Measurements from ENCODE around the gene MAGIX.

MAGIX gene

DNA sequence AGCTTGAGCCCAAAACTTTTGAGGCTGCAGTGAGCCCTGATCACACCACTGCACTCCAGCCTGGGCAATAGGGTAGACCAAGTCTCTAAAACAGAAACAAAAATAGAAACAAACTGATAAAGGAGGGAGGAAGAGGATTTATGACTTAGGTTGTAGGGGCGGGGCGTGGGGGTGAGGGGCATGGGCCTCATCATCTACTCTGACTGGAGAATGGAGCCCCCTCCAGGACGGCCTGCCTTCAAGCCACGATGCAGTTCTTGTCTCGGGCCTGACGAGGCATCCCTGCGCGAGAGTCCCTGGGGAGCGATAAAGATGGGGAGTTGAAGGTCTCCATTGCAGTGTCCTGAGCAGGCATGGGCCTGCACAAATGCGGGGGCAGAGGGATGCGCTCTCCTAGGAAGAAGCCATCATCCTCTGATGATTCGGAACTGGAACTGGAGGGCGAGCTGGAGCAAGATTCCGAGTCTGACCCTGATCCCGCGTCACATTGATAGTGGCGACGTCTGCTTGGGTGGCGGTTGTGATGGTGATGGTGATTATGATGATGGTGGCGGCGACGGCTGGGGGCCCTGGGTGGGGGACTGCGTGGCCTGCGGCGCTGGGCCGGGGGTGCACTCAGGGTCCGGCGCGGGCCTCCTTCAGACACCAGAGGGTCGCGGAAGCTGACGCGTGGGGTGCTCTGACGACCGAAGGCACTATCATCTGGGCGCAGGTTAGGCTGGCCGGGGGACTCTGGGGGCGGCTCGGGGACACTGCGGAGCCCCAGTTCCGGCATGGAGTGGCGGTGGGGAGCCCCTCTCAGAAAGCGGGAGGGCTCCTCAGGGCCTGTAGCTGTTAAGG, 13.1 kb downstream of the MAGIX start:
- no peak overlapping the region for H3K4me2 ChIP-seq (ENCODE audit: low read length)
- H3K9me2 ChIP-seq (ENCODE audit: low read depth, low read length) = no peaks in the 10 kb centered on the region
- TF ChIP-seq, protein P1, sequence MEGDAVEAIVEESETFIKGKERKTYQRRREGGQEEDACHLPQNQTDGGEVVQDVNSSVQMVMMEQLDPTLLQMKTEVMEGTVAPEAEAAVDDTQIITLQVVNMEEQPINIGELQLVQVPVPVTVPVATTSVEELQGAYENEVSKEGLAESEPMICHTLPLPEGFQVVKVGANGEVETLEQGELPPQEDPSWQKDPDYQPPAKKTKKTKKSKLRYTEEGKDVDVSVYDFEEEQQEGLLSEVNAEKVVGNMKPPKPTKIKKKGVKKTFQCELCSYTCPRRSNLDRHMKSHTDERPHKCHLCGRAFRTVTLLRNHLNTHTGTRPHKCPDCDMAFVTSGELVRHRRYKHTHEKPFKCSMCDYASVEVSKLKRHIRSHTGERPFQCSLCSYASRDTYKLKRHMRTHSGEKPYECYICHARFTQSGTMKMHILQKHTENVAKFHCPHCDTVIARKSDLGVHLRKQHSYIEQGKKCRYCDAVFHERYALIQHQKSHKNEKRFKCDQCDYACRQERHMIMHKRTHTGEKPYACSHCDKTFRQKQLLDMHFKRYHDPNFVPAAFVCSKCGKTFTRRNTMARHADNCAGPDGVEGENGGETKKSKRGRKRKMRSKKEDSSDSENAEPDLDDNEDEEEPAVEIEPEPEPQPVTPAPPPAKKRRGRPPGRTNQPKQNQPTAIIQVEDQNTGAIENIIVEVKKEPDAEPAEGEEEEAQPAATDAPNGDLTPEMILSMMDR (IDR thresholded peaks at IDR 0.05; ENCODE audit: low read length) = no peak
- TF ChIP-seq EZH2 (IDR thresholded peaks at IDR 0.05; ENCODE audit: borderline replicate concordance, low read length) = no peak
- no peak overlapping the region for H3K4me3 ChIP-seq (ENCODE audit: low read depth, low read length, poor library complexity, severe bottlenecking)
- H3F3A ChIP-seq (ENCODE audit: insufficient read depth, low read length) = no peaks in the 10 kb centered on the region
- H3K36me3 ChIP-seq (ENCODE audit: insufficient read depth, low read length) = peaks cover 58% of the 10 kb centered on the region
- no peaks in the 10 kb centered on the region for H3K79me2 ChIP-seq (ENCODE audit: insufficient read depth, low read length)
- no peak overlapping the region for H3K27ac ChIP-seq (ENCODE audit: low read depth, low read length, poor library complexity, severe bottlenecking)
- no peaks in the 10 kb centered on the region for H4K20me1 ChIP-seq (ENCODE audit: insufficient read depth, low read length)
- H3K9me3 ChIP-seq (ENCODE audit: low read length) = no peaks in the 10 kb centered on the region
- H2AFZ ChIP-seq (ENCODE audit: low read length) = no peak overlapping the region
- H3K4me1 ChIP-seq (ENCODE audit: insufficient read depth, low read length, severe bottlenecking) = peaks cover 13% of the 10 kb centered on the region
- no peak overlapping the region for H3K9ac ChIP-seq (ENCODE audit: low read length)
- no peaks in the 10 kb centered on the region for H3K27me3 ChIP-seq (ENCODE audit: insufficient read depth, low read length)

DNA sequence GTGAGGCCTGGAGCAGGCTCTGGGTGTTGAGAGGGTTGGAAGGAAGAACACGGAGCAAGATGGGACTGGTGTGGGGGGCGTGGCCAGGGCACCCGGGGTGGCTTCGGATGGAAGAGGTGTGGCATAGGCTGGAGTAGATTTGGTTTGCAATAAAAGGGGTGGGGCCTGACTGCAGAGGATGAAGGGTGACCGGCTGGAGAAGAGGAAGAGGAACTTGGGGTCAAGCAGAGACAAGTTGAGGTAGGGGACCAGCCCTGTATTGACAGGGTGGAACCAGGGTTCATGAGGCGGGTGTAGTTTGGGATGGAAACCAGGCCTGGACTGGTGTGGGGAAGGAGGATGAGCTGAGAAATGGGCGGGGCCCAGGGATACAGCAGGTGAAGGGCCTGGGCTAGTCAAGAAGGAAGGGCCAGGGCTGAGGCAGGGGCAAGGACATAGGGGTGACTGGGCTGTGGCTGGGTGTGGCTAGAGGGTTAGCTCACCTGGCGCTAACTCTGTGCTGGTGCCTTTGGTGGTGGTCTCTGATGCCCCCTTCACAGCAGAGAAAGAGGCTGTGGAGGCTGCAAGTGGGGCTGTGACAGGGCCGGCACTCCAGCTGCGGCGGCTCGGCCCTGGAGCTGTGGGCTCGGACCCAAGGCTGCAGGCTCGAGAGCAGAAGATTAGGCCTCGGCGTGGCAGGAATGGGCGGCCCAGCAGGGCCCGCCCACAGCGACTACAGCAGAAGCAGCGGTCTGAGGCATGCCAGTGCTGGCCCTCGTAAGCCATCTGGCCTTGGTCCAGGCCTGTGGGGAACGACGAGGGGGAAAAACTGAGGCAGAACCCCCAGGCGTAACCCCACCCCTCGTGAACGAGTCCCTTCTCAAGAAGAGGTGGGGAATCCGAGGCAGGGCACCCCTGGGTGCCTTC, 14.1 kb downstream of the MAGIX start:
- Histone ChIP-seq H3F3A (ENCODE audit: insufficient read depth, low read length) (no peaks in the 10 kb centered on the region), H2AFZ (ENCODE audit: low read length) (no peak overlapping the region), H3K4me2 (ENCODE audit: low read length) (no peak overlapping the region), H3K9me2 (ENCODE audit: low read depth, low read length) (no peaks in the 10 kb centered on the region), H3K4me3 (ENCODE audit: low read depth, low read length, poor library complexity, severe bottlenecking) (no peak overlapping the region), H3K27ac (ENCODE audit: low read depth, low read length, poor library complexity, severe bottlenecking) (no peak overlapping the region), H3K9ac (ENCODE audit: low read length) (no peak overlapping the region), H4K20me1 (ENCODE audit: insufficient read depth, low read length) (no peaks in the 10 kb centered on the region), H3K36me3 (ENCODE audit: insufficient read depth, low read length) (peaks cover 58% of the 10 kb centered on the region), H3K9me3 (ENCODE audit: low read length) (no peaks in the 10 kb centered on the region), H3K27me3 (ENCODE audit: insufficient read depth, low read length) (no peaks in the 10 kb centered on the region), H3K4me1 (ENCODE audit: insufficient read depth, low read length, severe bottlenecking) (peaks cover 10% of the 10 kb centered on the region), H3K79me2 (ENCODE audit: insufficient read depth, low read length) (no peaks in the 10 kb centered on the region)
- TF ChIP-seq EZH2 (IDR thresholded peaks at IDR 0.05; ENCODE audit: borderline replicate concordance, low read length) = no peak
- TF ChIP-seq, protein P1 (IDR thresholded peaks at IDR 0.05; ENCODE audit: low read length) = no peak

DNA sequence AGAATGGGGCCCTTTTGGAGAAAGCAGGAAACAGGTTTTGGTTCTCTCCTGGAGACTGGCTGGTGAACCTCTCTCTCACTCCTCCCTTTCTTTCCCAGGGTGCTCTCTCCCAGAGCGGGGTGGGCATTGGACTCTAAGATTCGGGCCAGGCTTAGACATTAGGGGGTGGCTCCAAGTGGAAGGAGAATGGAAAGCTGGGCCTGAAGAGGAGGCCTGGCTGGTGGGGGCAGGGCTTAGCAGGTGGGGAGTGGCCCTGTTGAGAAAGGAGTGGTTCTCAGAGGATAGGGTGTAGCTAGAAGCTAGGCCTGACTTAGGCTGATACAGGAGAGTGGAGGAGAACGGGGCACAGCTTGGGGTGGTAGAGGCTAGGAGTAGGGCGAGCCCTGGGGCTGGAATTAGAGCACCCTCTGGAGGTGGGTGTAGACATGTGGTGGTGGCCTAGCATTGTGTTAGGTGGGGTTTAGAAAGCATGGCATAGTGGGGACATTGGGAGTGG, 14.8 kb downstream of the MAGIX start:
- no peaks in the 10 kb centered on the region for H4K20me1 ChIP-seq (ENCODE audit: insufficient read depth, low read length)
- H2AFZ ChIP-seq (ENCODE audit: low read length) = no peak overlapping the region
- no peak overlapping the region for H3K9ac ChIP-seq (ENCODE audit: low read length)
- H3F3A ChIP-seq (ENCODE audit: insufficient read depth, low read length) = no peaks in the 10 kb centered on the region
- no peaks in the 10 kb centered on the region for H3K27me3 ChIP-seq (ENCODE audit: insufficient read depth, low read length)
- H3K9me2 ChIP-seq (ENCODE audit: low read depth, low read length) = no peaks in the 10 kb centered on the region
- no peak overlapping the region for H3K27ac ChIP-seq (ENCODE audit: low read depth, low read length, poor library complexity, severe bottlenecking)
- H3K9me3 ChIP-seq (ENCODE audit: low read length) = no peaks in the 10 kb centered on the region
- peaks cover 62% of the 10 kb centered on the region for H3K36me3 ChIP-seq (ENCODE audit: insufficient read depth, low read length)
- no peak overlapping the region for H3K4me2 ChIP-seq (ENCODE audit: low read length)
- no peak for TF ChIP-seq EZH2 (IDR thresholded peaks at IDR 0.05; ENCODE audit: borderline replicate concordance, low read length)
- TF ChIP-seq, protein P1 (IDR thresholded peaks at IDR 0.05; ENCODE audit: low read length) = no peak
- no peaks in the 10 kb centered on the region for H3K79me2 ChIP-seq (ENCODE audit: insufficient read depth, low read length)
- no peak overlapping the region for H3K4me3 ChIP-seq (ENCODE audit: low read depth, low read length, poor library complexity, severe bottlenecking)
- H3K4me1 ChIP-seq (ENCODE audit: insufficient read depth, low read length, severe bottlenecking) = peaks cover 10% of the 10 kb centered on the region

Data from OCI-LY1 (cell line).